Measurements from ENCODE around the gene SECISBP2L.

- TF ChIP-seq CTCF (IDR thresholded peaks at IDR 0.05) (no peak), POLR2AphosphoS5 (IDR thresholded peaks at IDR 0.05) (no peak), POLR2A (IDR thresholded peaks at IDR 0.05) (no peak)
Measured at GRCh38 chr15:48984021-48984710, 62.1 kb downstream of the SECISBP2L start.
